HG03558 (cell line): ENCODE results near the gene AKT3.
"Not testable (repeated sequence)": the region's sequence is repeated elsewhere in the genome, so short reads cannot be mapped to it uniquely, and the experiment has no call there.

Experiments used
- ATAC-seq: cut with Tn5 transposase; IDR thresholded peaks from one replicate; pipeline ENCODE4 v1.9.1; 2021; ENCODE audit warnings: moderate number of reproducible peaks; ENCODE audit not compliant: unreplicated experiment; ENCODE audit errors: extremely low read depth

AKT3 gene

DNA sequence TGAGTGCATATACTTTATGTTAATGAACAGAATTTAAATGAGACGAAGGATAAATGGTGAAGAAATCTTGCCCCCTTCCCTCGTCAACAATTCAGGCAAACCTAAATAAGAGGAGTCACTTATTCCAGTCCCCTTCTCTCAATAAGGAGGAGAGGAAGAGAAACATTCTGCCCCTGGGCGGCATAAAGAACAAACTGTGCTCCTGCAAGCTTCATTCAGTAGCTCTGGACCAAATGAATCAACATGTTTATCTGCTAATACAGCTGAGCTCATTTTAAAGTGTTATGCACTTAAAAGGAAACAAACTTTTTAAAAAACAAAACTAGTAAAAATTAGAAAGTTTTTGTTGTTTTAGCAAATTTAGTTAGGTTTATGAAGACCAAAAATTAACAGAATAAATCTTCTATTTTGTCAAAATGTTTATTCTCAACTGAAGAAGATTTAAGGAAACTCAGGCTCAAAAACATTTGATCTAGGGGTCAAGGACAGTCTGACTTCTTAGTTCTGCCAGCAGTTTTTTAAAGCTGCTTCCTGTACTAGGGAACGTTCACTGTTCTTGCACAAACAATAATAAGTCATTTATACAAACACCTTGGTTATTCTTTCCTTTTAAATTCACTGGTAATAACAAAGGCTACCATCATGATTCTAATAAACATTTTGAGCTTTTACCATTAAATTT, 58.3 kb downstream of the AKT3 start:
- ATAC-seq, result no peak

DNA sequence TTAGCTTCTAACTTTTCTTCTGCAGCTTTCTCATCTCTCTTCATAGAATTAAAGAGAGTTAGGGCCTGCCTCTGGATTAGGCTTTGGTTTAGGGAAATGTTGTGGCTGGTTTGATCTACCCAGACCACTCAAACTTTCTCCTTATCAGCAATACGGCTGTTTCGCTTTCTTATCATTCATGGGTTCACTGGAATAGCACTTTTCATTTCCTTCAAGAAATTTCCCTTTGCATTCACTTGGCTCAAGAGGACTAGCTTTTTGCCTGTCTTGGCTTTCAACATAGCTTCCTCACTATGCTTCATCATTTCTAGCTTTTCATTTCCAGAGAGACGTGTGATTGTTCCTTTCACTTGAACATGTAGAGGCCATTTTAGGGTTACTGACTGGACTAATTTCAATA, 59.6 kb downstream of the AKT3 start:
- ATAC-seq, result no peak

DNA sequence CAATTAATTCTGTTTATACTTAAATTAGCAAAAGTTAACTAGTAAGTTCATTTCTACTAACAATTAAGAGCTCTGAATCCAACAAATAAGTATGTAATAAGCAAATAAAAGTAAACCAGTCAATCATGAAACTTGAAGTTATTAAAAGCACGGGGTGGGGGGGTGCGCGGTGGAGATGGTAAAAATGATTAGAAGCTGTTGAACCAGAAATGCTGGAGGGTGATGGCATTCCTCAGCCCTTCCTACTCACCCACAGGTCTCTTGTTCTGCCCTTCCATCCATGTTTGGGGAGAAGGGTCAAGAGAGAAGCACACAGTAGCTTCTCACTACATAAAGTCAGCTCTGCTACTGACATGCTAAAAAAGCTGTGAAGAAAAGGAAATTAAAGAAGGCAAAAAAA, 63.5 kb downstream of the AKT3 start:
- no peak for ATAC-seq

DNA sequence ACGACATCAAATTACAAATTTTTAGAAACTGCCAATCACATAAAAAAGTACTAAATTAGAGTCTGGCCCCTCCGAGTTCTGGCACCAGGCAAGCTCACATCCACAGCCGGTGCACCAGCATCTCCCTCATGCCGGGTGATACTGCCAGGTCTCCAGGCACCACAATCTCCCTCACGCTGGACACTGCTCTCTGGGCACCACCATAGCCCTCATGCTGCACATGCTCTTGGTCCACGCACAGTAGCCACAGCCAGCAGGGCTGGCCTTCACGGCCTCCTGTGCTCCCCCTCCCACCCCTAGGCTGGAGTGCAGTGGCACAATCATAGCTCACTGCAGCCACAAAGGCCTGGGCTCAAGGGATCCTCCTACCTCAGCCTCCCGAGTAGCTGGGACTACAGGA, 65.5 kb downstream of the AKT3 start:
- no peak for ATAC-seq

DNA sequence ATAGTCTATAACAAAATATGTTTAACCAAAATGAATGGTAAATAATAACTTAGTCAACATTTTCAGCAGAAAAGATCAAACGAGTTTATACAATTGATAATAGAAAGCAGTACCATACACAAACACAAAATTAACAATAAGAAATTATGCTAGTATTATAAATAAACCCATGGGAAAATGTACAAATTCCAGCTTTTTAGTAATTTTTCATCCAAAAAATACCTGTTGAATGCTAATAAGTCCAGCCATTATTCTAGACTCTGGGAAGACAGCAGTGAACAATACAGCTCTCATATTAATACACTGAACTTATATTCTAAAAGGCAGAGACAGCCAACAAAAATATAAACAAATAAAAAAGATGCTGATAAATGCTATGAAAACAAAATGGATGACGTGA, 66.3 kb downstream of the AKT3 start:
- no peak for ATAC-seq

DNA sequence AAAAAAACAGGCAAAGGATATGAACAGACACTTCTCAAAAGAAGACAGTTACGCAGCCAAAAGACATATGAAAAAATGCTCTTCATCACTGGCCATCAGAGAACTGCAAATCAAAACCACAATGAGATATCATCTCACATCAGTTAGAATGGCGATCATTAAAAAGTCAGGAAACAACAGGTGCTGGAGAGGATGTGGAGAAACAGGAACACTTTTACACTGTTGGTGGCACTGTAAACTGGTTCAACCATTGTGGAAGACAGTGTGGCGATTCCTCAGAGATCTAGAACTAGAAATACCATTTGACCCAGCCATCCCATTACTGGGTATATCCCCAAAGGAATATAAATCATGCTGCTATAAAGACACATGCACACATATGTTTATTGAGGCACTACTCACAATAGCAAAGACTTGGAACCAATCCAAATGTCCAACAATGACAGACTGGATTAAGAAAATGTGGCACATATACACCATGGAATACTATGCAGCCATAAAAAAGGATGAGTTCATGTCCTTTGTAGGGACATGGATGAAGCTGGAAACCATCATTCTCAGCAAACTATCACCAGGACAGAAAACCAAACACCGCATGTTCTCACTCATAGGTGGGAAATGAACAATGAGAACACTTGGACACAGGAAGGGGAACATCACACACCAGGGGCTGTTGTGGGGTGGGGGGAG, 77.5 kb downstream of the AKT3 start:
- not testable (repeated sequence) for ATAC-seq

DNA sequence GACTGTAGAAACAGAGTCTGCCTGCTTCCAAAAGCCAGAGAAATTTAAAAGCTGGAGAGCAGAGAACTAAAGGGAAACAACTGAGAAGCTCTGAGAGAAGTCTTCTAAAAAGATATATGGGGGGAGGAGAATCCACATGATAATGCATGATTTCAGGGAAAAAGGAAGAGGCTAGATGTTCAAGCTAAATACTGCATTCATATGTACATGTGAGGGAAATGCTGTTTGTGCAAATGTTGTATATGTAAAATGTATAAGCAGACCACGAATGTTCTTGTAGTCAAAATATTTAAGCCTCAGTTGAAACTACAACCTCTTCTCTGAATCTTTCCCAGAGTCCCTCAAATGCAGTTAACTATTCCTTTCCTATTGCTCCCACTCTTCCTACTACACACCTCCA, 79.2 kb downstream of the AKT3 start:
- no peak for ATAC-seq

DNA sequence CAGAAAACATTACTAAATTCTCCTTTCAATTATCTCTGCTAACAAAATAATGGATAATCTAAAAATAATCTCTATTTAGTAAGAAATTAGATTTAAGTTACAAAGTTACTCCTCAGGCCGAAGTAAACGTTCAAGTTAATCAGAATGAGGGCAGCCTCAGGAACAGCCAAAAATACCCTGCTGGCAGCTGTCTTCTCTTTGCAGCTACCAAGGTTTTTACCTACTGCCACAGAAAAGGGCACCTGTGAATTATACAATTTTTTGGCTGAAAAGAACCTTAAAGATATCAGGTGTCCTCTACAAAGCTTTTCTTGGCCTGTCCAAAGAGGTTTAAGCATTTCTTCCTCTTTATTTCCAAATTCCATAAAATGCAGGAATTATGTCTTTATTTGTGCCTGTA, 84.4 kb downstream of the AKT3 start:
- no peak for ATAC-seq

DNA sequence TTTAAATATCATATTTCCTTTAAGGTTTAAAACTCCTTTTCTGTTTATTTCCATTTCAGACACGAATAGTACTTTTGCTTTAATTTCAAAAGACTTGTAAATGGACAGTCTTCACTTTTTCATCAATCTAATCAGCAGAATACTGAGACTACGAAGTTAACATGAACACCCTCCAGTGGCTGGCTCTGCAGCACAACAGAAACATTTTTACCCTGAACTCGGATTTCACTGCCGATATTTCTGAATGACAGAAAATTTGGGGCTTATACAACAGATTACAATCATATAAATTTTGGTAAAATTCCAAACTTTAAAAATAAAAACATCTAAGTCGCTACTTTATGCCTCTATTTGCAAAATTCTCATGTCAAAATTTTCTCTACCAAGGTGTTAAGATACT, 86.2 kb downstream of the AKT3 start:
- ATAC-seq, result no peak

DNA sequence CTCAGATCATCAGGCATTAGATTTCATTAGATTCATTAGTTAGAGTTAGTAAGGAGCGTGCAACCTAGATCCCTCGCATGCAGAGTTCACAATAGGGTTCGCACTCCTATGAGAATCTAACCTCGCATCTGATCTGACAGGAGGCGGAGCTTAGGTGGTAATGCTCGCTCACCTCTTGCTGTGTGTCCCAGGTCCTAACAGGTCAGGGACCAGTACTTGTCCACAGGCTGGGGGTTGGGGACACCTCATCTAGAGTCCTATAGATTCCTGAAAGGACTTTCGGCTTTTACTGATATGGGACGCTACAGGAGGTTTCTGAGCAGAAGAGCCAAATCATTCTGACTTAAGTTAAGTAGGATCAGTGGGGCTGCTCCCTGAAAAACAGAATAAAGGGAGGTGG, 91.4 kb downstream of the AKT3 start:
- no peak for ATAC-seq

DNA sequence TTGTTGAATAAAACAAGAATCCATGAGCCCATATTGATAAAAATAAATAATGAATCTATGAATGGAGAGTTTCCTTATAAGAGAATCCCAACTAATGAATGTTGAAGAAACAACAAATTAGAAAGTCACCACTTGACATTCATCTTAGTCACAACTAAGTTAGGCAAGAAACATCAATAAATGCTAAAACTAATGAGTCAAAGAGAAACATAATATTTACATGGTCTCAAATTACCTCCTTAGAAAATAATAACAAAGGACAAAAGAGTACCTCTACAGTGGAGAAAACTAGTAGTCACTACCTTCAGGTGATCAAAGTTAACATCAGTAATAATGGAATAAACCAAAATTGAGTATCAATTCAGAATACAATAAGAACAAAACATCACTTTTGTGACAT, 93.5 kb downstream of the AKT3 start:
- no peak for ATAC-seq

DNA sequence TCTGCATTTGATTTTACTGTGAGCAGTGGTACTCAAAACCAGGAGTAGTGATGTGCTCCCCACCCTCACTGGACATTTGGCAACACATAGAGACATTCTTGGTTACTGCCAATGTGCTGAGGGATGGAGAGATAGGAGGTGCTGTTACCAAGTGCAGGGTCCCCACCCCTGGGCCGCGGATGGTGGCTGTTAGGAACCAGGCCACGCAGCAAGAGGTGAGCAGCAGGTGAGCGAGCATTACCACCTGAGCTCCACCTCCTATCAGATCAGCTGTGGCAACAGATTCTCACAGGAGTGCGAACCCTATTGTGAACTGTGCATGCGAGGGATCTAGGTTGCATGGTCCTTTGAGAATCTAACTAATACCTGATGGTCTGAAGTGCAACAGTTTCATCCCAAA, 95.7 kb downstream of the AKT3 start:
- no peak for ATAC-seq

DNA sequence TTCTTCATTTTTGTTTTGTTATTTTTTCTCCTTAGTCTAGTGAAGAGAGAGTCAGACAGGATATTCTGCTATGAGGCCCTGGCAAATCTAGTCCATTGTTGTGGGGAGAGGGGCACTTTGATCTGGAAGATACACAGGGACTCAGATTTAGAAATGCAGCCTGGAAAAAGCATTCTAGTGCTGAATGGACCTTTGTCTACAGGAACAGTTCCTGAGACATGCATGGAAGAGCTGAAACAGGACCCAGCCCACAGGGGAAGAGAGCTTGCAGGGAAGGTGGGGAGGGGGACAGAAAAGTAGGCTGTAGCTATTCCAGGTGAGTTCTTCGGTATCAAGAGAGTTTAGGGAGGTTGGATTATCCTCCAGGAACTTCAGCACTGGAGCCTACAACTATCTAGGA, 98.5 kb downstream of the AKT3 start:
- no peak for ATAC-seq

DNA sequence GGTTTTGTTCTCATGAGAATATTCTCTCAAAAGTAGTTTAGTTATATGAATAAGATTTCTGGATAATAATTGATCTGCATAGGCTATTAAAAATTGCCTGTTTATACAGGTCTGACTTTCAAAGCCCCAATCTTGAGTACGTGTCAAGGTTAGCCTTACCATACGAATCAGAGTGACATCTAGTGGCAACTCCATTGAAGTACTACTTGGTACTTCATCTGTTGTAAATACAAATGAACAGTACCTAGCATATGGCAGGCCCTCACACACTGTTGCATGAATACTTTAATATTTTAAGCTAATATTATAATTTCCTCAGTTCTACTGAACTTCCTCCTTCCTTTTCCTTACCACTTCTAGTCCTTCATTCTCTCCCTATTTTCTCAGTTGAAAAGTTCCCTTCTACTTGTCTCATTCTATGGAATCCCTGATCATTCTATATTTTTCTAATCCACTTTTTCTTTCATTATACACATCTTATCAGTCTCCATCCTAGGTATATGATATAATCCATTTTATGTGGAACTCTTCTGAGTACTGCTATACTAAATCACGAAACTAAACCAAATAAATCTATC, 101.2 kb downstream of the AKT3 start:
- peak; percentile 99 for ATAC-seq

DNA sequence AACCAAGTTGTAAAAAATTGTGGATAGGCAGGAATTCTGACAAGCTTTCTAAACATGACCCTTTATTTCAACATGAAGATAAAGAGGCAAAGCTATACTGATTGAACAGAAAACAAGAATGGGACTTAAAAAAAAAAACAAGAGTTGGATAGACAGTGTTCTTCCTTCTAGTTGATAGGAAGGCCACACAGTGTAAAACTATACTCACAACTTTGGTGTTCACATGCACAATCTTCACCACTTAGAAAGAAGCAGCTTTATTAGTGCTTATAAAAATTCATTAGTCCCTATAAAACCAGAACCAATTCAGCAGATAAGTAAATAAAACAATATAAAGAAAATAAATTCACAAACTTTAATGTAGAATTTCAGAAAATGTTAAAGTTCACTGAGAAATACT, 101.8 kb downstream of the AKT3 start:
- ATAC-seq, result no peak

DNA sequence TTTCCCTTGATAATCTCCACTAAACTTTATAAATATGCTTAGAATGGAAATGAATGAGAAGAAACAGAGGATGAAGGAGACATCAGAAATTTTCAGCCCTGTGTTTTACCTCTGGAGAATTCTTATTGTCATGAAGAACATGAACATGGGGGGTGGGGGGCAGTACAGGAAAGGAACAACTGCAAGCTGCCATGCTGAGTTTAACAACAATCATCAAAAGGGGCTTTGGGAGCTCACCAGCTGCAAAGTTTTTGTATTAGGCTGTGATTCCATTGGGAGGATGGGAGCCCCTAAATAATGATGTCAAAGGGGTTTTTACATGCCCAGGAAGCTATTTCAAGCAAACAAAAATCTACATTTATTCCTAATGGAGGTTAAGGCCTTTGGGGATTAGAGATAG, 103.3 kb downstream of the AKT3 start:
- ATAC-seq, result no peak

DNA sequence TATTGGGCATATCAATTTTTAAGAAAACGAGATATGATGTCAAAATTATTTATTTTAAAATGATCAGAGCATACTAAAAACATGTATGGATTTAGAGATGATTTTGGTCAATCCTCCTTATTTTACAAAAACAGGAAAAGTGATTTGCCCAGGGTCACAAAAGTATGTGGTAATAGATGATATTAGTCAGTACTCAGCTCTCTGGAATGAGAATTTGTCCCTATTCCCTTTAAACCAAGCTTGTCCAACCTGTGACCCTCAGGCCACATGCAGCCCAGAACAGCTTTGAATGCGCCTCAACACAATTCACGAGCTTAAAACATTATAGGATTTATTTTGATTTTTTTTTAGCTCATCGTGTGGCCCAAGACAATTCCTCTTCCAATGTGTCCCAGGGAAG, 104.7 kb downstream of the AKT3 start:
- ATAC-seq, result no peak

DNA sequence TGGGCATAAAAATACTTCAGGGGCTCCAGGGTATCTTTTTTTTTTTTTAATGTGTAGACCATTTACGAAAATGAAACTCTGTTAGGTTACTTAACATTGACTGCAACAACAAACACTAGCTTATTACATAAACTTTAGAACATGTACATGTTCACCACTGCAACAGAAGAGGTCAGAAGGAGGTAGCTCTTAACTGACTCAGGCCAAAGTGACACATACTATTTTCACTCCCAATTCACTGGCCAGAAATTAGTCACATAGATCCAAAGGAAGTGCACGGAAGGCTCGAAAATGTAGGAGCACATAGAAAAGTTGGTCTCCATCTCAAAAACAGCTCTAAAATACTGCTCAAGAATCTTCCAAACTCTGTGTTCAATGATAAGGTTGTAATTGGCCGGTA, 107.2 kb downstream of the AKT3 start:
- no peak for ATAC-seq

DNA sequence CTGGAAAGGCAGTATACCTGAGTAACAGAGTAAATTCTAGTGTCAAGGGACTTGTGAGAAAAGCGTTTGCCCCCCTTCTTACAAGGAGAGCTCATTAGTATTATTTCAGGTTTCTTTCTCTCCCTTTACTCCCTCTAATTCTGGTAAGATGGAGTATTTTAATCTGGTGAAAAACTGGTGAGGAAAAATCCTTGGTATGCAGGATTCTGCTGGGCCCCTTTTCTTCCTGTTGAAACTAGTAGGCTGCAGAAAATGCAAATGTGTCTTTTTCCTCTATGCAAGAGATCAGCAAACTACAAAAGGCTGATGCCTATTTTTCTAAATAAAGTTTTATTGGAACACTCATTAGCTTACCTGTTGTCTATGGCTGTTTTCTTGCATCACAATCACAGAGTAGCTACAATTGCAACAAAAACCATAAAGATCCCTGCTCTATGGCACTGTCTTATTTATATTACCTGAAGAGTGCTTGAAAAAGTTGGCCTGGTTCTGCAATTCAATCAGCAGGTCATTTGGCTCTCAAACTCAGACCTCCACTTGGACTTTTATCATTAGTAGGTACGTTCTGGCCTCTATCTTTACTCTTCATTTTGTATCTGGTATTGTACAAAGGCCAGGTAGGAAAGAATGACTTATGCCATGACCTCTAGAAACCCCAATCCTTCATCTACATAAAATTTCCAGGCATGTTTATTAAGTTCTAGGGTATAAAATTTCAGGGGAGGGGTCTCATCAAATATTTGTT, 109.6 kb downstream of the AKT3 start:
- no peak for ATAC-seq

DNA sequence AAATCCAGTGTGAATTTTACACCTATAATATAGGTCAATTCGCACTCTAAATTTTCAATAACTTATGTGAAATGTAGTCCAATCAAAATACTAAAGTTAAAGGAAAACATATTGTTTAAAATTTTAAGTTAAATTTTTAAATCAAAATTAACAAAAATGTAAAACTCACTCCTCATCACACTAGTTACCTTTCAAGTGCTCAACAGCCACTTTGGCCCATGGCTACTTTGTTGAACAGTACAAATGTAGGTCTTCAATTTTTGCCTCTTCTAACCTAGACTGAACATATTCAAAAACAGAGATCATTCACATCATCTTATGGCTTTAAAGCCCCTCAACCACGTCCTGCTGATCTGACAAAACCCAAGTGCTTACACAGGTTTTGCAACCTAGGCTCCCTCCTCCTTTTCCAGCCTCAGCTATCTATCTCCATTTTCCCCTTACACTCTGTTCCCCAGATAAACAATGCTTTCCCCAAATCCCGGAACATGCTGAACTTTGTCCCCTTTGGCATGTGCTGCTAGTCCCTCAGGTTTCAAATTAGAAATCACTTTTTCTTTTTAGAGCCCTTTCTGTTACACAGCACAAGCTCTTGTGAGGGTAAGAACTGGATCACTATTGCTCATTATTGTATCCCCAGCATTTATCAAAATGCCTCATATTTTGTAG, 110.6 kb downstream of the AKT3 start:
- no peak for ATAC-seq

DNA sequence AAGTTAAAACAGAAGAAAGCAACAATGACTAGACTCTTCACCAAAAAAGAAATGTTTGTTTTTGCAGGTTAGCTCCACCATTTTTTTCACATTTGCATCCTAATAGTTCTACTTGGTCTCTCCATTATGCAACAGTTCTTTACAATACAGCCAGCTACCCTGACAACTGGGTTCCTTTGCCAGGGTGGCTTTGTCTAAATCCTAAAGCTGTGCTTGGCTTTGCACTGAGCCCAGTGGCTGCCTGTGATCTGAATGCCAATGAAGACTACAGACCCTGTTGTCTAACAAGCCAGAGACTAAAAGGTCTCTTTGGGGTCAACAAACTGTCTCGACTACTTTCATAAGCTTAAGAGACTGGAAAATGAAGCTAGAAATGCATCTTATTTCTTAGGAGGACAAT, 112.0 kb downstream of the AKT3 start:
- no peak for ATAC-seq
